NCI-H128 (cell line): ENCODE measurements around the gene MCRIP1.
"Not testable (repeated sequence)": the region's sequence is repeated elsewhere in the genome, so short reads cannot be mapped to it uniquely, and the experiment has no call there.

Experiments used
- DNase-seq: peaks from one replicate; lab custom pipeline; 2025; ENCODE audit not compliant: unreplicated experiment; lab: John Stamatoyannopoulos, UW

MCRIP1 gene

GRCh38 chr17:81841866-81842265 lies 8.8 kb upstream of the MCRIP1 start:
- no peak for DNase-seq

- no peak for DNase-seq
Measured at GRCh38 chr17:81840826-81841778, 8.0 kb upstream of the MCRIP1 start.

- not testable (repeated sequence) for DNase-seq
Measured at GRCh38 chr17:81840059-81840458, 7.0 kb upstream of the MCRIP1 start.

- no peak for DNase-seq
Measured at GRCh38 chr17:81839301-81839700, 6.2 kb upstream of the MCRIP1 start.

GRCh38 chr17:81838753-81839255 lies 5.7 kb upstream of the MCRIP1 start:
- no peak for DNase-seq

GRCh38 chr17:81837641-81838040 lies 4.5 kb upstream of the MCRIP1 start:
- no peak for DNase-seq

GRCh38 chr17:81834831-81835267 lies 1.8 kb upstream of the MCRIP1 start, which contains the start of gene PPP1R27:
Gene PPP1R27 (minus strand): TSS chr17:81835050. CDS start chr17:81834953, 97 bp downstream.
- no peak for DNase-seq

- DNase-seq: no peak
Measured at GRCh38 chr17:81833921-81834830, 1.1 kb upstream of the MCRIP1 start.

- no peak for DNase-seq
Measured at GRCh38 chr17:81832608-81833159, 407 bp downstream of the MCRIP1 start.

- DNase-seq: no peak
Measured at GRCh38 chr17:81831957-81832607, 1.0 kb downstream of the MCRIP1 start.

- DNase-seq: no peak
Measured at GRCh38 chr17:81831563-81831956, 1.5 kb downstream of the MCRIP1 start.

GRCh38 chr17:81829858-81830257 lies 3.2 kb downstream of the MCRIP1 start:
- DNase-seq: no peak

- no peak for DNase-seq
Measured at GRCh38 chr17:81828656-81829055, 4.4 kb downstream of the MCRIP1 start.

GRCh38 chr17:81825841-81826466 lies 7.1 kb downstream of the MCRIP1 start:
- no peak for DNase-seq

GRCh38 chr17:81824595-81824994 lies 8.5 kb downstream of the MCRIP1 start:
- DNase-seq: no peak

- no peak for DNase-seq
Measured at GRCh38 chr17:81823820-81824550, 9.1 kb downstream of the MCRIP1 start.

- no peak for DNase-seq
Measured at GRCh38 chr17:81822996-81823819, 9.9 kb downstream of the MCRIP1 start.

GRCh38 chr17:81822312-81822637 lies 10.8 kb downstream of the MCRIP1 start:
- no peak for DNase-seq
